NCI-H146 treated with DMSO at 0.1 percent for 48 hours (cell line): ENCODE data around the gene SESN2.
A peak's percentile ranks its signal among the peaks of the same experiment; 100 is the strongest.

Experiments
- DNase-seq: peaks from one replicate; lab custom pipeline; 2025; ENCODE audit not compliant: unreplicated experiment; lab: John Stamatoyannopoulos, UW

The SESN2 gene

GRCh38 chr1:28249013-28249865 is 10.1 kb upstream of the SESN2 start:
- no peak for DNase-seq

GRCh38 chr1:28249866-28250295 is 9.4 kb upstream of the SESN2 start:
- no peak for DNase-seq

DNA sequence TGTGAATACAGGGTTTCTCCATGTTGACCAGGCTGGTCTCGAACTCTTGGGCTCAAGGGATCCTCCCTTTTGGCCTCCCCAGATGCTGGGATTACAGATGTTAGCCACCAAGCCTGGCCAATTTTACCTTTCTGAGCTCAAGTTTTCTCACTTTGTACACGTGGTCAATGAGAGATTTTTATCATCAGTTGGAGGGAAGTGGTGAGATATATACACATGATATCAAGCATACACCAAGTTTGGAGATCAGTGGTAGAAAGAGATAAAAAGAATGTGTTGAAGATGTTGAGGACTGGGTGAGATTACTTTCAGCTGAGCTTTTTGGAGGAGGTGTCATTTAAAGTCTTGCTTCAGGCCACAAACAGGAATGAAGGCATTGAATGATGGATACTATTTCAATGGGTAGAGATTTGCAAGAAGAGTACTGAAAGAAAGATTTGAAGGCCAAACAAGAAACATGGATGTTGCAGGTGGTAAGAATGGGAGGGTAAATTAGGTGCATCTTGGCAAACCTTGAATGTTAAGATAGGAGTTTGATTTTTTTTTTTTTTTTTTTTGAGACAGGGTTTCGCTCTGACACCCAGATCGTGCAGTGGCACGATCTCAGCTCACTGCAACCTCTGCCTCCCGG is 3.0 kb upstream of the SESN2 start:
- no peak for DNase-seq

GRCh38 chr1:28257736-28258135 is 1.6 kb upstream of the SESN2 start:
- no peak for DNase-seq

GRCh38 chr1:28258628-28259251 is 578 bp upstream of the SESN2 start:
- DNase-seq, result no peak

DNA sequence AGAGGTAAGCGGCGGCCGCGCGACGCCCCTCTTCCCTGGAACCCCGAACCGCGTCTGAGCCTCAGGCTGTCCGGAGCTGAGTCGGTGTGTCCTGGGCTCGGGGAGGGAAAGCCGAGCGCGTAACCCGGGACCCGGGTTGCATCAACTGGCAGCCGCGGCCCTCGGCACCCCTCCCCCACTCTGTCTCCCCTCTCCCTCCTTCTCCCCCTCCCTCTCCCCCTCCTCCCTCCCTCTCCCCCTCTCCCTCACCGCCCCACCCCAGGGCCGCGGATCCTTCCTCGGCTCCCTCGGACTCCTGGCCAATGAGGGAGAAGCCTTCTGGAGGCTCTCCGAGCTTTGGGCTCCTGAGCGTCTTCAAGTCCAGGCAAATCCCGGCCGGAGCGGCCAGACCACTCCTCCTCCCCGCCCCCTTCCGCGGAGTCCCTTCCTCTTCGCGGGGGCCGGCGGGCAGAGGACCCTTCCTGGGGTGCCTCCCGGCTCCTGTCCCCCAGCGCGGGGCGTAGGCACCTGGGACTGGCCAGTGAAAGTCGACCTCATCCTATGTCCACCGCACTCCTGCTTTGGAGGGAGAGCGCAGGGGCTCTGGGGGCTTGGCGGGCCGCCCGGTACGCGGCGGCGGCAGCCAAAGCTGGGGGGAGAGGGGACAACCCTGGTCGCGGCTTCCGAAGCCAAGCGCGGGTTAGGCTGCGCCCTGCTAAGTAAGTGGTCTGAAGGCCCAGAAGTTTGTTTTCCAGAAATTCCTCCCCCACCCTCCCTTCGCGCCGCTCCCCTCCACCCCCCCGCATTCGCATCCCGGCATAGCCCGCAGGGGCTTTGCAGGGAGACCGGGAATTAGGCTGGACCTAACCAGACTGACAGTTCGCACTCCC is 850 bp downstream of the SESN2 start:
- peak; percentile 22 for DNase-seq

DNA sequence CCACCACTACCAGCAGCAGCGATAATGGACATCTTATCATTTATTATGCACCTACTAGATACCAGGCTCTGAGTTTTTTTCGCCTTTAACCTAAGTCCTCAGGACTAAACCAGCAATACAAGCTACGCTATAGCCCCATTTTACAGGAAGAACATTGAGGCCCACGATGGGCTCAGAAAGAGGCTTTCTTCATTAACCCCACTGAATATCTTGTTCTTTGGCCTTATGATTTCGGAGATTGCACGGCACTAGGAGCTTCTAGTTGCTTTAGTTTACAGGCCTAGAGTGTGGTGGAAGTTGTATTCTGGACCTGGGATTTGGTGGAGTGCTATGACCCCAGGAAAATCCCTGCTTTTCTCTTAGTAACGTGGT is 1.5 kb downstream of the SESN2 start:
- no peak for DNase-seq

DNA sequence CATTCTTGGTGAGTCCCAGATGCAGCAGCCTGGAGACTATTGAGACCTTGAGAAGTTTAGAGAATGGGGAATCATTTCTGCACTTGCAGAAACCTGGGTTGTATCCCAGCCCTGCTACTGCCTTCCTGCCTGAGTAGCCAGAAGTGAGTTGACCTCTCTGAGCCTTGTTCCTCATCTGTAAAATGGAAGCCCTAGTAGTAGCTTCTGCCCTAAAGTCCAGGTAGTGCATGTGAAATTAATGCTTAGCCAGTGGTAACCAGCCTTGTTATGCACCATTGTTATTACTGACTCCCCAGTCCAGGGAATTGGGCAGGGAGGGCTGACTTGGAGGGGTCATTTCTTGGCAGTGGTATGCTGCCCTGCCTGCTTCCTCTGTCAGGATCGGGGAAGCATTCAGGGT is 5.6 kb downstream of the SESN2 start:
- no peak for DNase-seq

- no peak for DNase-seq
Measured at GRCh38 chr1:28265577-28265976, 6.3 kb downstream of the SESN2 start.

- DNase-seq, result no peak
Measured at GRCh38 chr1:28266920-28267322, 7.6 kb downstream of the SESN2 start.

- DNase-seq, result no peak
Measured at GRCh38 chr1:28267633-28268032, 8.3 kb downstream of the SESN2 start.

- no peak for DNase-seq
Measured at GRCh38 chr1:28269529-28269928, 10.2 kb downstream of the SESN2 start.

- no peak for DNase-seq
Measured at GRCh38 chr1:28272215-28272852, 13.0 kb downstream of the SESN2 start.

- DNase-seq, result no peak
Measured at GRCh38 chr1:28273216-28273860, 14.0 kb downstream of the SESN2 start.

GRCh38 chr1:28278763-28279162 is 19.4 kb downstream of the SESN2 start:
- no peak for DNase-seq

- no peak for DNase-seq
Measured at GRCh38 chr1:28279721-28280120, 20.4 kb downstream of the SESN2 start.

DNA sequence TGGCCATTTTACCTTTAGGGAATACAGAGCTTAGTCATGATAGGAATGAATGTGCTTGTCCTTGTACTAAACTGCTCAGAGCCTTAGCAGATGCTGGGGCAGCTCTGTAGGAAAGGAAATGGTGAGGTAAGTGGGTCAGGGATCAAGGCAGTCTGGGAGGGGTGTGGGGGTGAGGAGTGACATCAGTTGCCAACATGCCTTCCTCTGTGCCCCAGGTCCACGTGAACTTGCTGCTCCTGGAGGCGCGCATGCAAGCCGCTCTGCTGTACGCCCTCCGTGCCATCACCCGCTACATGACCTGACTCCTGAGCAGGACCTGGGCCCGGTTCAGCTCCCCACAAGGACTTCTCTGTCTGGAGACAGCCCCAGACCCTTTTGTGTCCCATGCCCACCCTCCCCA is 21.2 kb downstream of the SESN2 start:
- DNase-seq, result no peak

DNA sequence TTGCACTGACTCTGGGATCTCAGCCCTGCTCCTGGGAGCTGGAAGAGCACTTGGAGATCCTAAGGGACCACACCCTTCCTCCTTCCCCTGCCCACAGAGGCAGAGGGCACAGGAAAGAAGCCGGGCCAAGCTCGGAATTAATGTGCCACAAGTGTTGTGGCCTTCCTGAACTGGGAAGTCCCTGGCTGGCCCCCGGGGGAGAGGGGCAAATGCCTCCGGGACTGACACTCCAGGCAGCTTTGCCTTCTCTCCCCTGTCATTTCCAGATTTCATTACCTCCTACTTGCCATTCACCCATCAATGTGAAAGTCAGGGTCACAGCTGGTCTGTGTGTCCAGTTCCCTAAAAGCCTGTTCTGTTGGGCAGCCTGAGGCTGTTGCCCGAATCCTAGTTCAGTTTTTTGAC is 21.7 kb downstream of the SESN2 start:
- no peak for DNase-seq

DNA sequence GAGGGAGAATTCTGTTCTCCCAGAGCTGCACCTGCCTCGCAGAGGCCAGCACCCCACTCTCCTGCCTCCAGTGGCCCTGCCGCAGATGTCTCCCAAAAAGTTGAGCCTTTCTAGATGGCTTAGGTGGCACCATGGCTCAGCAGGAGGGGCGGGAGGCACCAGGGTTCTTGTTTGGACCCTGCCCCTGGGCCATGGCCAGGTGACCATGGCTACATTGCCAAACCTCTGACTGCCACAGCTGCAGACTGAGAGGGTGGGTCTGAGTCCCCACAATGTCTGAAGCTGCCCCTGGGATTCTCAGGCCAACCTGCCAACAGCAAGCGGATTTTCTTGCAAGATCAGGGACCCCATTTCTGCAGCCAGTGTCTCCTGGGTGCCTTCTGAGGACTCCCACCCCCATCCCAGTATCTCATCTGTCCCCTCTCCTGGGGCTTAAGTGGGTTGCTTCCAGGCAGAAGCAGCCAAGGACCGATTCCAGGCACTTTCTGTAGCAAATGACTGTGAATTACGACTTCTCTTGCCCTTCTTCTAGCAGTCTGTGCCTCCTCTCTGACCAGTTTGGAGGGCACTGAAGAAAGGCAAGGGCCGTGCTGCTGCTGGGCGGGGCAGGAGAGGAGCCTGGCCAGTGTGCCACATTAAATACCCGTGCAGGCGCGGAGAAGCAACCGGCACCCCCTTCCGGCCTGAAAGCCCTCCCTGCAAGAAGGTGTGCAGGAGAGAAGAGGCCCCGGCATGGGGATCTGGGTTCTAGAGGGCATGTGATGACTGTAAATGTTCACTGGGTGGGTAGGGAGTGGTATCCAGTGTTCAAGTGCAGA is 22.5 kb downstream of the SESN2 start:
- DNase-seq, result no peak
